PC-3 (cell line): Measurements from ENCODE around the gene ZNF469. TPM values are rescaled to one million over a fixed set of nuclear protein-coding genes. Genes with fewer than 3 reads are reported as not detected.

Experiments used
- ATAC-seq: fragments of 200-7000 bp; cut with Tn5 transposase; 2 replicates; pipeline ENCODE4 v1.9.1; 2020; ENCODE audit warnings: mild to moderate bottlenecking, moderate library complexity
- Bru-seq: library from RNA; stranded (reverse); fragments of 400-500 nt; gene quantifications from one replicate; lab custom pipeline; 2021; lab: Mats Ljungman, UMichigan
- BruChase-seq, 2 experiments: library from RNA; stranded (reverse); fragments of 400-500 nt; gene quantifications; one replicate each; lab custom pipeline; 2021; lab: Mats Ljungman, UMichigan
- BruUV-seq: library from RNA; stranded (reverse); fragments of 400-500 nt; replicated peaks from 2 replicates; lab custom pipeline; 2021; lab: Mats Ljungman, UMichigan
- CTCF ChIA-PET: fragments of 300-600 bp; sonication (Branson Sonifier 250); formaldehyde crosslinking; loops from one replicate; lab custom pipeline; 2022; ENCODE audit warnings: antibody characterized with exemption; lab: Charles Lee
- POLR2A ChIA-PET: fragments of 300-600 bp; sonication (Branson Sonifier 250); formaldehyde crosslinking; loops from one replicate; lab custom pipeline; 2022; ENCODE audit warnings: antibody characterized with exemption; ENCODE audit not compliant: unreplicated experiment; lab: Charles Lee
- DNase-seq: peaks from one replicate; pipeline ENCODE4 v3.0.0-alpha.2; 2015
- H2AFZ ChIP-seq: fragments of 300-600 bp; sonication (generic); 2 replicates; pipeline ENCODE4 v1.6.0; 2016; ENCODE audit warnings: antibody characterized with exemption, low read length
- H3F3A ChIP-seq: fragments of 300-600 bp; sonication (generic); one replicate; pipeline ENCODE4 v1.6.0; 2017; ENCODE audit warnings: antibody characterized with exemption, low read length, control low read depth, mild to moderate bottlenecking; ENCODE audit not compliant: unreplicated experiment
- H3K27ac ChIP-seq: fragments of 300-600 bp; sonication (generic); 2 replicates; pipeline ENCODE4 v1.5.1; 2016; ENCODE audit warnings: mild to moderate bottlenecking, low read length
- H3K27me3 ChIP-seq: fragments of 300-600 bp; sonication (generic); 2 replicates; pipeline ENCODE4 v1.6.1; 2016; ENCODE audit warnings: low read length, mixed read lengths
- H3K36me3 ChIP-seq: fragments of 300-600 bp; sonication (generic); 2 replicates; pipeline ENCODE4 v1.6.1; 2016; ENCODE audit warnings: low read depth, mixed run types, low read length, mixed read lengths
- H3K4me1 ChIP-seq: fragments of 300-600 bp; sonication (generic); 2 replicates; pipeline ENCODE4 v1.5.1; 2016; ENCODE audit warnings: low read length; ENCODE audit not compliant: insufficient read depth
- H3K4me2 ChIP-seq: fragments of 300-600 bp; sonication (generic); 2 replicates; pipeline ENCODE4 v1.6.0; 2016; ENCODE audit warnings: low read length
- H3K4me3 ChIP-seq: fragments of 300-600 bp; sonication (generic); 2 replicates; pipeline ENCODE4 v1.5.1; 2016; ENCODE audit warnings: mild to moderate bottlenecking, low read length, mixed read lengths
- H3K79me2 ChIP-seq: fragments of 300-600 bp; sonication (generic); 2 replicates; pipeline ENCODE4 v1.6.1; 2017; ENCODE audit warnings: low read length, mixed read lengths
- H3K9ac ChIP-seq: fragments of 300-600 bp; sonication (generic); 2 replicates; pipeline ENCODE4 v1.6.0; 2016; ENCODE audit warnings: mild to moderate bottlenecking, low read length
- H3K9me2 ChIP-seq: fragments of 300-600 bp; sonication (generic); replicated peaks from 2 replicates; pipeline ENCODE4 v1.6.1; 2016; ENCODE audit warnings: mixed run types, low read length, mixed read lengths
- H3K9me3 ChIP-seq: fragments of 300-600 bp; sonication (generic); 2 replicates; pipeline ENCODE4 v1.6.1; 2016; ENCODE audit warnings: low read length, mixed read lengths
- H4K20me1 ChIP-seq: fragments of 300-600 bp; sonication (generic); 2 replicates; pipeline ENCODE4 v1.6.1; 2016; ENCODE audit warnings: low read length, mixed read lengths
- CTCF ChIP-seq: fragments of 300-600 bp; sonication (generic); conservative IDR thresholded peaks from 2 replicates; pipeline ENCODE4 v1.5.1; 2017; ENCODE audit warnings: antibody characterized with exemption, low read depth, mild to moderate bottlenecking, low read length
- EZH2 ChIP-seq: fragments of 300-600 bp; sonication (generic); IDR thresholded peaks from one replicate; pipeline ENCODE4 v1.6.1; 2017; ENCODE audit warnings: antibody characterized with exemption, mild to moderate bottlenecking, low read length; ENCODE audit not compliant: unreplicated experiment
- EZH2phosphoT487 ChIP-seq: fragments of 300-600 bp; sonication (generic); IDR thresholded peaks from 2 replicates; pipeline ENCODE4 v1.6.1; 2018; ENCODE audit warnings: mild to moderate bottlenecking, antibody characterized with exemption, low read length, borderline replicate concordance
- intact Hi-C: fragments of 100-400 bp; cut with micrococcal nuclease; formaldehyde crosslinking; loops from 2 replicates; pipeline ENCODE4 v1.9.0; 2023
- long read RNA-seq: library from polyadenylated mRNA; unstranded; transcript quantifications from one replicate; pipeline ENCODE4 v2.0.0, GENCODE V29; 2021; ENCODE audit not compliant: unreplicated experiment
- total RNA-seq: library from RNA; depleted of rRNA; stranded (reverse); fragments of >200 nt; gene quantifications from 2 replicates; pipeline ENCODE4 v1.2.3, GENCODE V29; 2014; rRNA removed

The ZNF469 gene, protein sequence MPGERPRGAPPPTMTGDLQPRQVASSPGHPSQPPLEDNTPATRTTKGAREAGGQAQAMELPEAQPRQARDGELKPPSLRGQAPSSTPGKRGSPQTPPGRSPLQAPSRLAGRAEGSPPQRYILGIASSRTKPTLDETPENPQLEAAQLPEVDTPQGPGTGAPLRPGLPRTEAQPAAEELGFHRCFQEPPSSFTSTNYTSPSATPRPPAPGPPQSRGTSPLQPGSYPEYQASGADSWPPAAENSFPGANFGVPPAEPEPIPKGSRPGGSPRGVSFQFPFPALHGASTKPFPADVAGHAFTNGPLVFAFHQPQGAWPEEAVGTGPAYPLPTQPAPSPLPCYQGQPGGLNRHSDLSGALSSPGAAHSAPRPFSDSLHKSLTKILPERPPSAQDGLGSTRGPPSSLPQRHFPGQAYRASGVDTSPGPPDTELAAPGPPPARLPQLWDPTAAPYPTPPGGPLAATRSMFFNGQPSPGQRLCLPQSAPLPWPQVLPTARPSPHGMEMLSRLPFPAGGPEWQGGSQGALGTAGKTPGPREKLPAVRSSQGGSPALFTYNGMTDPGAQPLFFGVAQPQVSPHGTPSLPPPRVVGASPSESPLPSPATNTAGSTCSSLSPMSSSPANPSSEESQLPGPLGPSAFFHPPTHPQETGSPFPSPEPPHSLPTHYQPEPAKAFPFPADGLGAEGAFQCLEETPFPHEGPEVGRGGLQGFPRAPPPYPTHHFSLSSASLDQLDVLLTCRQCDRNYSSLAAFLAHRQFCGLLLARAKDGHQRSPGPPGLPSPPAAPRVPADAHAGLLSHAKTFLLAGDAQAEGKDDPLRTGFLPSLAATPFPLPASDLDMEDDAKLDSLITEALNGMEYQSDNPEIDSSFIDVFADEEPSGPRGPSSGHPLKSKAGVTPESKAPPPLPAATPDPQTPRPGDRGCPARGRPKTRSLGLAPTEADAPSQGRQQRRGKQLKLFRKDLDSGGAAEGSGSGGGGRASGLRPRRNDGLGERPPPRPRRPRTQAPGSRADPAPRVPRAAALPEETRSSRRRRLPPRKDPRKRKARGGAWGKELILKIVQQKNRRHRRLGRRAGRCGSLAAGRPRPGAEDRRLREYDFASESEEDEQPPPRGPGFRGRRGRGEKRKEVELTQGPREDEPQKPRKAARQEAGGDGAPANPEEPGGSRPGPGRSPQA (N-terminal part only)
- total RNA-seq: 3.1 and 5.8 TPM in 2 replicates
- percentile 61 among the genes with signal in this experiment for Bru-seq, nascent RNA
- percentile 81 among the genes with signal in this experiment for BruChase-seq, experiment 1, labeled RNA remaining after a 6-hour chase
- BruChase-seq, experiment 2, labeled RNA remaining after a 2-hour chase: percentile 82 among the genes with signal in this experiment
- long read RNA-seq, full-length matches to known transcripts: 32 of 32 reads
- long read RNA-seq, partial matches to known transcripts: 0 of 32 reads
- long read RNA-seq, other reads (novel, unspliced or antisense): 0 of 32 reads

DNA sequence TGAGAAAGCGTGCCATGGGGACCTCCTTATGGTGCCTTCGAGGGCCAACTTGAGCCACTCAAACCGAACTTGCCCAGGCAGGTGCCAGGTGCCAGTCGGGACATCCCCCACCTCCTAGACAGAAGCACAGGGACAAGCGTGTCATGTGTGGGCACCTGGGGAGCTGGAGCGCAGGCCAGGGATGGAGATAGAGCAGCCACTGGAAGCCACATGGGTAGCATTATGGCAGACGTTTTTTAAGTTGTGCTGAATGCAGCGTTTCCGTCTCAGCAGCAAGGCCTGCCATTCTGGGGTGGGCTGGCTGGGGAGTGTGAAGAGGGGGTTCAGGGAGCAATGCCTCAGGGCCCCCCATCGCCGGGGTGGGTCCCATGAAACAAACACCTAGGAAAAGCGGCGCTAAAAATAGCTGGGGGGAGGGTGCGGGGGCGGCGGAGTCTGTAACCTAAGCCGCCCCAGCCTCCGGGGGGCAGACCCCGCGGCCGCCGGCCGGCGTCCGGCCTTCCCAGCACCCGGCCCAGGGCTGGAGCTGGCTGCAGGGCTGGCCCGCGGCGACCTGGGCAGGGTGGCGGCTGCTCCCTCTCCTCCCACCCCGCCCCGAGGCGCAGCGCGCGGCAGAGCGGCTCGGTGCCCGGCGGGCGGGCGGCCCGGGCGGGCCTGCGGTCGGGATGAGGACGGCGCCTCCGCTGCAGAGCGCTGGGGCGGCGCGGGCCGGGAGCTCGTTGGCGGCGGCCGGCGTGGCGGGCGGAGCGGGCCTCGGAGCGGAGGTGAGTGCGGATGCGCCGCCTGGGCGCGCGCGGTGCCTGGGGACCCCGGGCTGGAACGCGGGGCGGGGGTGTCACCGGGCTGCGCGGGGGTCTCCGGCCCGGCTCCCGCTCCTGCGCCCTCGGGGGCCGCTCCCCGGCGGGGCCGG is at the start of gene ZNF469:
TSS of gene ZNF469 (plus strand) at position 469 of the 910 bp plus-strand sequence. CDS start 44,512 bp downstream, outside the sequence.
- POLR2A ChIA-PET: interaction anchor here (0.6 kb wide), 1 partner anchor 55 kb away, joined by 5 read pairs; no protein-coding TSS in a partner anchor
- no peak for TF ChIP-seq EZH2
- no peak for TF ChIP-seq CTCF
- TF ChIP-seq EZH2phosphoT487: no peak
- Histone ChIP-seq H3K9me2 (no peaks in the 10 kb centered on the region), H3K79me2 (peaks cover 42% of the 10 kb centered on the region), H2AFZ (no peak within 1 kb of the TSS), H3K4me1 (peaks cover 13% of the 10 kb centered on the region), H3K27me3 (no peaks in the 10 kb centered on the region), H3K4me3 (peak within 1 kb of the TSS; percentile 68), H4K20me1 (no peaks in the 10 kb centered on the region), H3K36me3 (no peaks in the 10 kb centered on the region), H3K9ac (peak within 1 kb of the TSS; percentile 94), H3K4me2 (peak within 1 kb of the TSS; percentile 79), H3K9me3 (no peaks in the 10 kb centered on the region), H3F3A (no peaks in the 10 kb centered on the region), H3K27ac (peak within 1 kb of the TSS; percentile 60)
- intact Hi-C loops: loop anchor here (10.0 kb wide), 1 partner anchor 48 kb away; no protein-coding TSS in a partner anchor
- peak; percentile 51 for ATAC-seq
- BruUV-seq: TSS peak; percentile 58
- CTCF ChIA-PET: interaction anchor here (0.6 kb wide), 1 partner anchor 512 kb away, joined by 3 read pairs; no protein-coding TSS in a partner anchor
- DNase-seq: peak; percentile 25
